Neutrophil (primary cell): ENCODE results near the gene PEX11B.
A peak's percentile ranks its signal among the peaks of the same experiment; 100 is the strongest.
"Not testable (repeated sequence)": the region's sequence is repeated elsewhere in the genome, so short reads cannot be mapped to it uniquely, and the experiment has no call there.

Source experiments
- H3K27ac ChIP-seq: fragments of 200-600 bp; sonication (generic); 2 replicates; pipeline ENCODE4 v1.5.1; 2016; ENCODE audit warnings: mild to moderate bottlenecking, moderate library complexity
- H3K27me3 ChIP-seq: fragments of 200-600 bp; sonication (generic); 2 replicates; pipeline ENCODE4 v1.6.0; 2016; ENCODE audit warnings: mild to moderate bottlenecking
- H3K36me3 ChIP-seq: fragments of 200-600 bp; sonication (generic); 2 replicates; pipeline ENCODE4 v1.5.1; 2017
- H3K4me1 ChIP-seq, 2 experiments: fragments of 200-600 bp in 1 of 2; sonication (generic) in 1 of 2; 1 replicate in 1 of 2; 2 replicates in 1 of 2; pipeline versions ENCODE4 v1.5.1 to v1.6.1; 2013 to 2016; ENCODE audit warnings: low read depth in 1 of 2, low read length in 1 of 2, mild to moderate bottlenecking in 1 of 2, moderate library complexity in 1 of 2; ENCODE audit not compliant: control insufficient read depth in 1 of 2, insufficient read depth in 1 of 2
- H3K4me3 ChIP-seq, 2 experiments: fragments of 200-600 bp in 1 of 2; sonication (generic) in 1 of 2; 1 replicate in 1 of 2; 2 replicates in 1 of 2; pipeline ENCODE4 v1.5.1; 2013 to 2016; ENCODE audit warnings: low read depth in 1 of 2, low read length in 1 of 2, mild to moderate bottlenecking in 1 of 2, moderate library complexity in 1 of 2
- H3K9me3 ChIP-seq: fragments of 200-600 bp; sonication (generic); 2 replicates; pipeline ENCODE4 v1.5.1; 2016
- TF ChIP-seq, protein P1 (sequence below): fragments of 200-600 bp; sonication (generic); IDR thresholded peaks from 2 replicates; pipeline ENCODE4 v1.5.1; 2016; ENCODE audit warnings: antibody characterized with exemption

PEX11B gene

GRCh38 chr1:145926686-145927062 is 8.2 kb upstream of the PEX11B start:
- TF ChIP-seq, protein P1, sequence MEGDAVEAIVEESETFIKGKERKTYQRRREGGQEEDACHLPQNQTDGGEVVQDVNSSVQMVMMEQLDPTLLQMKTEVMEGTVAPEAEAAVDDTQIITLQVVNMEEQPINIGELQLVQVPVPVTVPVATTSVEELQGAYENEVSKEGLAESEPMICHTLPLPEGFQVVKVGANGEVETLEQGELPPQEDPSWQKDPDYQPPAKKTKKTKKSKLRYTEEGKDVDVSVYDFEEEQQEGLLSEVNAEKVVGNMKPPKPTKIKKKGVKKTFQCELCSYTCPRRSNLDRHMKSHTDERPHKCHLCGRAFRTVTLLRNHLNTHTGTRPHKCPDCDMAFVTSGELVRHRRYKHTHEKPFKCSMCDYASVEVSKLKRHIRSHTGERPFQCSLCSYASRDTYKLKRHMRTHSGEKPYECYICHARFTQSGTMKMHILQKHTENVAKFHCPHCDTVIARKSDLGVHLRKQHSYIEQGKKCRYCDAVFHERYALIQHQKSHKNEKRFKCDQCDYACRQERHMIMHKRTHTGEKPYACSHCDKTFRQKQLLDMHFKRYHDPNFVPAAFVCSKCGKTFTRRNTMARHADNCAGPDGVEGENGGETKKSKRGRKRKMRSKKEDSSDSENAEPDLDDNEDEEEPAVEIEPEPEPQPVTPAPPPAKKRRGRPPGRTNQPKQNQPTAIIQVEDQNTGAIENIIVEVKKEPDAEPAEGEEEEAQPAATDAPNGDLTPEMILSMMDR, result no peak
- H3K4me1 ChIP-seq, result peaks cover 40 to 42% of the 10 kb centered on the region in 2 experiments
- peak overlapping the region; percentile 95 for H3K27ac ChIP-seq
- H3K27me3 ChIP-seq, result no peaks in the 10 kb centered on the region
- H3K36me3 ChIP-seq, result peaks cover 13% of the 10 kb centered on the region
- peak overlapping the region; percentile 67 to 95 for H3K4me3 ChIP-seq
- no peaks in the 10 kb centered on the region for H3K9me3 ChIP-seq

DNA sequence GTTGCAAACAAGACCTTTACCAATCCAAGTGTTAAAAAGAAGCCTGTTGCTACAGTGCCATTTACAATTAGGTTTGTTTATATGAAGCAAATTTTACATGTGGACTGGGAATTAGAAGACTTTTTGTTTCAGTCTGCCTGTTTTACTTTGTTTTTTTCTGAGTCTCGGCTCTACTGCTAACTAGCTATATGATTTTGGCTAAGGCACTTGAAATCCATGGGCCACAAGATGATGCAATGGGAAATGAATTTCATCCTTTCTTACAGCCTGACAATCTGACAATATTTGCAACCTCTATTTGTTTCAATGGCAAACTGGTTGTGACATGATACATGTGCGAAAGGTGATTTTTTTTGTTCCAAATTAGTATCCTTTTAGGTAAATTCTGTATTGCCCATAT is 3.7 kb upstream of the PEX11B start:
- Histone ChIP-seq H3K27ac (peak overlapping the region; percentile 67), H3K4me3 (no peak overlapping the region), H3K36me3 (peaks cover 13% of the 10 kb centered on the region), H3K4me1 (peaks cover 60 to 66% of the 10 kb centered on the region in 2 experiments), H3K9me3 (no peaks in the 10 kb centered on the region), H3K27me3 (no peaks in the 10 kb centered on the region)
- TF ChIP-seq, protein P1, result no peak

- not testable (repeated sequence) for H3K9me3 ChIP-seq, H3K4me3 ChIP-seq, H3K27ac ChIP-seq, H3K27me3 ChIP-seq
- peaks cover 47 to 53% of the 10 kb centered on the region in 2 experiments for H3K4me1 ChIP-seq
- H3K36me3 ChIP-seq, result peaks cover 10% of the 10 kb centered on the region
Measured at GRCh38 chr1:145920297-145920696, 1.8 kb upstream of the PEX11B start.

- peak overlapping the region; percentile 86 to 92 for H3K4me3 ChIP-seq
- H3K36me3 ChIP-seq, result peaks cover 17% of the 10 kb centered on the region
- peaks cover 47 to 53% of the 10 kb centered on the region in 2 experiments for H3K4me1 ChIP-seq
- TF ChIP-seq, protein P1, result peak; percentile 30
- H3K27me3 ChIP-seq, result no peaks in the 10 kb centered on the region
- no peaks in the 10 kb centered on the region for H3K9me3 ChIP-seq
- H3K27ac ChIP-seq, result peak overlapping the region; percentile 97
Measured at GRCh38 chr1:145918992-145919939, 749 bp upstream of the PEX11B start.

DNA sequence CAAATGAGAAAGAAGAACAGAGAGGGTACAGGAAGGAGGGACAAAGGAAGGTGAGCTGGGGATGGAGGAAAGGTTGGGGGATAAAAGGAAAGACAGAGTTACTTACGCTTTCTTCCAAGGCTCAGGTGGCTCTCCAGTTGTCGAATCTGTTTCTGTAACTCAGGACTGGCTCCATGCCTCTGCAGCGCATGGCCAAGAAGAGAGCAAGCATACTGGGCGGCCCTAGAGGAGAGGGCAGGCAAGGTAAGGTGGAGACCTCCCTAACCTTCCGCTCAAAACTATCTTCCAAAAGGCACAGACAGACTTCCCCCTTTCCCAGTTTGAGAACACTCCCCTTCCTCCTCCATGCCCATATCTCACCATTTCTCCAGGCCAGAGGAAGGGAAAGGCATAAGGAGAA is 922 bp downstream of the PEX11B start:
- Histone ChIP-seq H3K27me3 (no peaks in the 10 kb centered on the region), H3K4me3 (peak overlapping the region; percentile 86 to 92), H3K36me3 (peaks cover 22% of the 10 kb centered on the region), H3K4me1 (peaks cover 37 to 40% of the 10 kb centered on the region in 2 experiments), H3K9me3 (no peaks in the 10 kb centered on the region), H3K27ac (peak overlapping the region; percentile 97)
- TF ChIP-seq, protein P1, result no peak

- no peaks in the 10 kb centered on the region for H3K9me3 ChIP-seq
- no peak overlapping the region for H3K4me3 ChIP-seq
- TF ChIP-seq, protein P1, result no peak
- peaks cover 28 to 32% of the 10 kb centered on the region in 2 experiments for H3K4me1 ChIP-seq
- H3K36me3 ChIP-seq, result peaks cover 30% of the 10 kb centered on the region
- H3K27me3 ChIP-seq, result no peaks in the 10 kb centered on the region
- no peak overlapping the region for H3K27ac ChIP-seq
Measured at GRCh38 chr1:145916745-145917144, 1.8 kb downstream of the PEX11B start.
